Neural cell (in vitro differentiated cells): ENCODE data around the gene NSUN3. TPM values are rescaled to one million over a fixed set of nuclear protein-coding genes. Genes with fewer than 3 reads are reported as not detected.
A peak's percentile ranks its signal among the peaks of the same experiment; 100 is the strongest.

Source experiments
- H2AFZ ChIP-seq: fragments of 200-600, 300-800 bp; sonication (generic), shearing (Covaris generic); 2 replicates; pipeline ENCODE4 v1.6.0; 2014; ENCODE audit warnings: low read depth, mild to moderate bottlenecking, antibody characterized with exemption, low read length, moderate library complexity
- H3F3A ChIP-seq: fragments of 200-600 bp; shearing (Covaris generic); 2 replicates; pipeline ENCODE4 v1.6.1; 2016; ENCODE audit warnings: mild to moderate bottlenecking, moderate library complexity, mixed read lengths, antibody characterized with exemption, low read length; ENCODE audit not compliant: insufficient read depth, poor library complexity, severe bottlenecking
- H3K27ac ChIP-seq: fragments of 200-600, 300-800 bp; sonication (generic), shearing (Covaris generic); 2 replicates; pipeline ENCODE4 v1.5.1; 2014; ENCODE audit warnings: mild to moderate bottlenecking, low read length, moderate library complexity
- H3K27me3 ChIP-seq: fragments of 300-800, 200-600 bp; sonication (generic), shearing (Covaris generic); 2 replicates; pipeline ENCODE4 v1.6.0; 2014; ENCODE audit warnings: mild to moderate bottlenecking, low read depth, low read length, moderate library complexity; ENCODE audit not compliant: insufficient read depth
- H3K36me3 ChIP-seq: fragments of 300-800, 200-600 bp; sonication (generic), shearing (Covaris generic); 2 replicates; pipeline ENCODE4 v1.5.1; 2014; ENCODE audit warnings: mild to moderate bottlenecking, antibody characterized with exemption, low read length, moderate library complexity; ENCODE audit not compliant: insufficient read depth
- H3K4me2 ChIP-seq: fragments of 300-800, 200-600 bp; sonication (generic), shearing (Covaris generic); 2 replicates; pipeline ENCODE4 v1.6.0; 2014; ENCODE audit warnings: mild to moderate bottlenecking, low read length
- H3K4me3 ChIP-seq: fragments of 300-800, 200-600 bp; sonication (generic), shearing (Covaris generic); 2 replicates; pipeline ENCODE4 v1.5.1; 2014; ENCODE audit warnings: mild to moderate bottlenecking, low read length, moderate library complexity
- H3K79me2 ChIP-seq: fragments of 200-600 bp; shearing (Covaris generic); replicated peaks from 2 replicates; pipeline ENCODE4 v1.6.0; 2014; ENCODE audit warnings: mild to moderate bottlenecking, low read length, moderate library complexity; ENCODE audit not compliant: insufficient read depth
- H3K9ac ChIP-seq: fragments of 300-800, 200-600 bp; sonication (generic), shearing (Covaris generic); 2 replicates; pipeline ENCODE4 v1.6.1; 2016; ENCODE audit warnings: mild to moderate bottlenecking, low read length, mixed read lengths
- H3K9me2 ChIP-seq: fragments of 200-600 bp; shearing (Covaris generic); 2 replicates; pipeline ENCODE4 v1.6.1; 2016; ENCODE audit warnings: mild to moderate bottlenecking, low read length, mixed read lengths; ENCODE audit not compliant: insufficient read depth
- H3K9me3 ChIP-seq: fragments of 200-600, 300-800 bp; sonication (generic), shearing (Covaris generic); 2 replicates; pipeline ENCODE4 v1.6.1; 2016; ENCODE audit warnings: mild to moderate bottlenecking, mixed run types, low read length, moderate library complexity, mixed read lengths
- H4K20me1 ChIP-seq: fragments of 200-600 bp; shearing (Covaris generic); 2 replicates; pipeline ENCODE4 v1.6.1; 2016; ENCODE audit warnings: mild to moderate bottlenecking, mixed run types; ENCODE audit not compliant: insufficient read depth
- CTCF ChIP-seq: fragments of 450-650 bp; IDR thresholded peaks from 2 replicates; pipeline ENCODE4 v1.5.1; 2014; ENCODE audit warnings: antibody characterized with exemption, mild to moderate bottlenecking, moderate library complexity; ENCODE audit not compliant: poor library complexity, severe bottlenecking
- EP300 ChIP-seq: fragments of 450-650 bp; conservative IDR thresholded peaks from 2 replicates; pipeline ENCODE4 v1.6.1; 2014; ENCODE audit warnings: antibody characterized with exemption, mild to moderate bottlenecking, moderate library complexity; ENCODE audit not compliant: poor library complexity, severe bottlenecking
- EZH2 ChIP-seq: fragments of 200-600, 300-800 bp; shearing (Covaris generic), sonication (generic); IDR thresholded peaks from 2 replicates; pipeline ENCODE4 v1.6.1; 2014; ENCODE audit warnings: antibody characterized with exemption, low read length, borderline replicate concordance, mild to moderate bottlenecking; ENCODE audit not compliant: insufficient read depth, poor library complexity, severe bottlenecking
- MXI1 ChIP-seq: fragments of 450-650 bp; conservative IDR thresholded peaks from 2 replicates; pipeline ENCODE4 v1.6.1; 2014; ENCODE audit warnings: antibody characterized with exemption, mild to moderate bottlenecking; ENCODE audit not compliant: poor library complexity, severe bottlenecking
- POLR2AphosphoS5 ChIP-seq: IDR thresholded peaks from 2 replicates; pipeline ENCODE4 v1.6.1; 2012
- RAD21 ChIP-seq: fragments of 450-650 bp; conservative IDR thresholded peaks from 2 replicates; pipeline ENCODE4 v1.6.1; 2014; ENCODE audit warnings: antibody characterized with exemption, mild to moderate bottlenecking, moderate library complexity
- REST ChIP-seq: IDR thresholded peaks from 2 replicates; pipeline ENCODE4 v1.6.1; 2012; ENCODE audit warnings: borderline replicate concordance
- SMC3 ChIP-seq: fragments of 450-650 bp; conservative IDR thresholded peaks from 2 replicates; pipeline ENCODE4 v1.6.1; 2014; ENCODE audit warnings: antibody characterized with exemption, mild to moderate bottlenecking, moderate library complexity; ENCODE audit not compliant: poor library complexity
- TAF1 ChIP-seq: IDR thresholded peaks from 2 replicates; pipeline ENCODE4 v1.6.1; 2012; ENCODE audit warnings: low read depth
- polyA plus RNA-seq: library from polyadenylated mRNA; depleted of rRNA; stranded (reverse); fragments of >200 nt; gene quantifications from 2 replicates; pipeline ENCODE4 v1.2.3, GENCODE V29; 2014

Gene NSUN3
- polyA plus RNA-seq, 1 donor from 2014 or later: 10.8 TPM

GRCh38 chr3:94147012-94147411, 84.2 kb downstream of the NSUN3 start:
- no peaks in the 10 kb centered on the region for H3K27me3 ChIP-seq

GRCh38 chr3:94150113-94150512, 87.3 kb downstream of the NSUN3 start:
- no peak overlapping the region for H3K4me2 ChIP-seq
- H3K27me3 ChIP-seq: no peaks in the 10 kb centered on the region
- H3K9me3 ChIP-seq: no peaks in the 10 kb centered on the region
- H4K20me1 ChIP-seq: no peaks in the 10 kb centered on the region
- no peaks in the 10 kb centered on the region for H3K79me2 ChIP-seq
- H3K27ac ChIP-seq: no peak overlapping the region
- no peaks in the 10 kb centered on the region for H3K9me2 ChIP-seq
- no peak overlapping the region for H3K9ac ChIP-seq
- no peak overlapping the region for H3K4me3 ChIP-seq
- H2AFZ ChIP-seq: no peak overlapping the region
- no peaks in the 10 kb centered on the region for H3K36me3 ChIP-seq
- H3F3A ChIP-seq: peaks cover 4% of the 10 kb centered on the region
- no peak for TF ChIP-seq TAF1
- TF ChIP-seq SMC3: no peak
- no peak for TF ChIP-seq CTCF
- TF ChIP-seq EP300: no peak
- TF ChIP-seq EZH2: no peak
- no peak for TF ChIP-seq RAD21

More at GRCh38 chr3:94147012-94147411, 84.2 kb downstream of the NSUN3 start:
- H2AFZ ChIP-seq: no peak overlapping the region
- no peaks in the 10 kb centered on the region for H4K20me1 ChIP-seq
- peak overlapping the region; percentile 86 for H3K27ac ChIP-seq
- H3K9ac ChIP-seq: peak overlapping the region; percentile 36
- no peaks in the 10 kb centered on the region for H3K9me2 ChIP-seq
- H3K4me3 ChIP-seq: peak overlapping the region; percentile 48
- peak overlapping the region; percentile 59 for H3K4me2 ChIP-seq
- peaks cover 4% of the 10 kb centered on the region for H3F3A ChIP-seq
- no peaks in the 10 kb centered on the region for H3K79me2 ChIP-seq
- TF ChIP-seq POLR2AphosphoS5 (no peak), REST (no peak), EZH2 (no peak), EP300 (no peak), TAF1 (no peak), CTCF (no peak), RAD21 (no peak), MXI1 (no peak), SMC3 (no peak)
- no peaks in the 10 kb centered on the region for H3K36me3 ChIP-seq
- no peaks in the 10 kb centered on the region for H3K9me3 ChIP-seq
